T-helper 2 cell (primary cell): ENCODE data around the gene TUBA8.
"Not testable (repeated sequence)": the region's sequence is repeated elsewhere in the genome, so short reads cannot be mapped to it uniquely, and the experiment has no call there.

ENCODE experiments used
- DNase-seq, 5 experiments: peaks; one replicate each; pipeline versions ENCODE4 v3.0.0 to v3.0.0-alpha.2; 2012 to 2022

Gene TUBA8

GRCh38 chr22:18077639-18078328 lies 32.8 kb upstream of the TUBA8 start, which contains the start of gene PEX26:
TSS of gene PEX26 (plus strand) at chr22:18077990. CDS start at chr22:18078377, 387 bp downstream.
- peak; percentile 87 to 99 (median 92) for DNase-seq

- peak in 4 of 5 experiments; percentile 10 to 53 (median 26) for DNase-seq
These were observed 32.1 kb upstream of the TUBA8 start for GRCh38 chr22:18078329-18079041.

GRCh38 chr22:18079706-18080233 lies 30.8 kb upstream of the TUBA8 start:
- DNase-seq, result no peak

GRCh38 chr22:18081416-18081815 lies 29.2 kb upstream of the TUBA8 start:
- DNase-seq, result no peak

GRCh38 chr22:18082467-18082866 lies 28.1 kb upstream of the TUBA8 start:
- DNase-seq, result no peak

GRCh38 chr22:18083406-18083805 lies 27.2 kb upstream of the TUBA8 start:
- DNase-seq, result no peak

GRCh38 chr22:18085188-18085587 lies 25.4 kb upstream of the TUBA8 start:
- DNase-seq, result no peak

- DNase-seq, result no peak
These were observed 23.2 kb upstream of the TUBA8 start for GRCh38 chr22:18087350-18087855.

GRCh38 chr22:18088825-18089568 lies 21.6 kb upstream of the TUBA8 start:
- no peak for DNase-seq

GRCh38 chr22:18090286-18090685 lies 20.3 kb upstream of the TUBA8 start:
- DNase-seq, result no peak

GRCh38 chr22:18091478-18091877 lies 19.1 kb upstream of the TUBA8 start:
- peak in 1 of 5 experiments; percentile 9 for DNase-seq

GRCh38 chr22:18091916-18092526 lies 18.6 kb upstream of the TUBA8 start:
- DNase-seq, result peak in 2 of 5 experiments; percentile 45 to 74

- no peak for DNase-seq
These were observed 16.9 kb upstream of the TUBA8 start for GRCh38 chr22:18093661-18094060.

- no peak for DNase-seq
These were observed 15.4 kb upstream of the TUBA8 start for GRCh38 chr22:18095101-18095805.

GRCh38 chr22:18096823-18097222 lies 13.8 kb upstream of the TUBA8 start:
- no peak for DNase-seq

GRCh38 chr22:18100781-18101180 lies 9.8 kb upstream of the TUBA8 start:
- no peak for DNase-seq

GRCh38 chr22:18101536-18101935 lies 9.1 kb upstream of the TUBA8 start:
- no peak for DNase-seq

- DNase-seq, result no peak
These were observed 6.9 kb upstream of the TUBA8 start for GRCh38 chr22:18103527-18104269.

- no peak for DNase-seq
These were observed 6.0 kb upstream of the TUBA8 start for GRCh38 chr22:18104566-18104965.

GRCh38 chr22:18105981-18106380 lies 4.6 kb upstream of the TUBA8 start:
- DNase-seq, result not testable (repeated sequence)
